SK-N-MC (cell line): Measurements from ENCODE around the gene PDSS2.

ENCODE experiments used
- EZH2 ChIP-seq: fragments of 200-600 bp; sonication (generic); IDR thresholded peaks from one replicate; pipeline ENCODE4 v1.6.1; 2017; ENCODE audit warnings: antibody characterized with exemption
- FOXP2 ChIP-seq: optimal IDR thresholded peaks from 2 replicates; pipeline ENCODE3; 2011; ENCODE audit warnings: mild to moderate bottlenecking, moderate library complexity; ENCODE audit not compliant: insufficient read depth; ENCODE audit errors: extremely low read length, control extremely low read depth
- POLR2AphosphoS5 ChIP-seq: IDR thresholded peaks from 2 replicates; pipeline ENCODE4 v1.6.1; 2012; ENCODE audit warnings: mild to moderate bottlenecking, low read depth, low read length, borderline replicate concordance

DNA sequence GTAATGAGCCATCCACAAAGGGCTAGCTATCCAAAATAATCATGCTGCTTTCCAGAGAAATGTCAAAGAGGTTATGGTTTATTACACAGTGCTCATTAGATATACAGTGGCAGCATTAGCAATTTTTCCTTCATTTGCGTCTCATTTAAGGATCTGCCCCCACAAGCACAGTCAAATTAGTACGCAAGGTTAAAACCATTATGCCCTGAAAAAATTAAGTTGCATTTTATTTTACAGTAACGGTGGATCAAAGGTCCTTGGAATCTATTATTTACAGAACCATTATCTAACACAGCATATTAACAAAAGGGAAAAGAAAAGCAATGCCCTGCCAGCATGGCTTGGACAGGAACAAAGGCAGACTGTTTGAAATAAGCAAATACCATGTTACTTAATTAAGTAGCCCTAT is 144.8 kb downstream of the PDSS2 start:
- no peak for TF ChIP-seq POLR2AphosphoS5
- no peak for TF ChIP-seq EZH2
- no peak for TF ChIP-seq FOXP2
